ENCODE data around the gene BCDIN3D.
A peak's percentile ranks its signal among the peaks of the same experiment; 100 is the strongest.

The BCDIN3D gene

GRCh38 chr12:49853671-49854070, 10.8 kb upstream of the BCDIN3D start:
- H3K4me2 ChIP-seq (ENCODE audit: low read length): no peak overlapping the region
- H3K9me2 ChIP-seq (replicated peaks; ENCODE audit: control insufficient read depth, low read length): no peaks in the 10 kb centered on the region
- TF ChIP-seq CTCF (IDR thresholded peaks at IDR 0.05; ENCODE audit: low read depth, low read length, poor library complexity, severe bottlenecking) (no peak), EZH2phosphoT487 (IDR thresholded peaks at IDR 0.05; ENCODE audit: borderline replicate concordance, low read length) (no peak)
- no peak overlapping the region for H3K27ac ChIP-seq (ENCODE audit: low read depth, low read length)
- H3K4me1 ChIP-seq (ENCODE audit: control insufficient read depth, low read length): no peaks in the 10 kb centered on the region
- H3F3A ChIP-seq (ENCODE audit: control insufficient read depth, insufficient read depth): no peaks in the 10 kb centered on the region
- no peak overlapping the region for H3K4me3 ChIP-seq (ENCODE audit: low read length)
- no peaks in the 10 kb centered on the region for H3K36me3 ChIP-seq (ENCODE audit: control insufficient read depth, low read length)
- no peaks in the 10 kb centered on the region for H3K79me2 ChIP-seq (ENCODE audit: control insufficient read depth, low read length)
- no peaks in the 10 kb centered on the region for H3K9me3 ChIP-seq (ENCODE audit: control insufficient read depth, insufficient read depth, low read length)
- peaks cover 18% of the 10 kb centered on the region for H3K27me3 ChIP-seq (ENCODE audit: control insufficient read depth, low read length)
- H4K20me1 ChIP-seq (ENCODE audit: control insufficient read depth, insufficient read depth, low read depth, low read length): no peaks in the 10 kb centered on the region

- Histone ChIP-seq H3K9me2 (replicated peaks; ENCODE audit: control insufficient read depth, low read length) (no peaks in the 10 kb centered on the region), H3K79me2 (ENCODE audit: control insufficient read depth, low read length) (peaks cover 6% of the 10 kb centered on the region), H3K4me1 (ENCODE audit: control insufficient read depth, low read length) (peaks cover 20% of the 10 kb centered on the region), H3K27ac (ENCODE audit: low read depth, low read length) (no peak overlapping the region), H3K4me2 (ENCODE audit: low read length) (peak overlapping the region; percentile 38), H3K36me3 (ENCODE audit: control insufficient read depth, low read length) (peaks cover 5% of the 10 kb centered on the region), H3K4me3 (ENCODE audit: low read length) (no peak overlapping the region), H3K9me3 (ENCODE audit: control insufficient read depth, insufficient read depth, low read length) (no peaks in the 10 kb centered on the region), H3K27me3 (ENCODE audit: control insufficient read depth, low read length) (peaks cover 16% of the 10 kb centered on the region), H3F3A (ENCODE audit: control insufficient read depth, insufficient read depth) (peaks cover 4% of the 10 kb centered on the region; the same call in 1 of the 2 replicates), H4K20me1 (ENCODE audit: control insufficient read depth, insufficient read depth, low read depth, low read length) (no peaks in the 10 kb centered on the region)
- no peak for TF ChIP-seq CTCF (IDR thresholded peaks at IDR 0.05; ENCODE audit: low read depth, low read length, poor library complexity, severe bottlenecking)
- no peak for TF ChIP-seq EZH2phosphoT487 (IDR thresholded peaks at IDR 0.05; ENCODE audit: borderline replicate concordance, low read length)
Observed at GRCh38 chr12:49847161-49847560, 4.3 kb upstream of the BCDIN3D start.

- no peak for TF ChIP-seq CTCF (IDR thresholded peaks at IDR 0.05; ENCODE audit: low read depth, low read length, poor library complexity, severe bottlenecking)
- TF ChIP-seq EZH2phosphoT487 (IDR thresholded peaks at IDR 0.05; ENCODE audit: borderline replicate concordance, low read length): no peak
- H3K4me2 ChIP-seq (ENCODE audit: low read length): no peak overlapping the region
- H4K20me1 ChIP-seq (ENCODE audit: control insufficient read depth, insufficient read depth, low read depth, low read length): no peaks in the 10 kb centered on the region
- H3F3A ChIP-seq (ENCODE audit: control insufficient read depth, insufficient read depth): peaks cover 13% of the 10 kb centered on the region
- H3K4me3 ChIP-seq (ENCODE audit: low read length): no peak overlapping the region
- H3K36me3 ChIP-seq (ENCODE audit: control insufficient read depth, low read length): peaks cover 8% of the 10 kb centered on the region
- no peaks in the 10 kb centered on the region for H3K9me2 ChIP-seq (replicated peaks; ENCODE audit: control insufficient read depth, low read length)
- peaks cover 31% of the 10 kb centered on the region for H3K4me1 ChIP-seq (ENCODE audit: control insufficient read depth, low read length)
- peaks cover 12% of the 10 kb centered on the region for H3K79me2 ChIP-seq (ENCODE audit: control insufficient read depth, low read length)
- H3K9me3 ChIP-seq (ENCODE audit: control insufficient read depth, insufficient read depth, low read length): no peaks in the 10 kb centered on the region
- peaks cover 15% of the 10 kb centered on the region for H3K27me3 ChIP-seq (ENCODE audit: control insufficient read depth, low read length)
- H3K27ac ChIP-seq (ENCODE audit: low read depth, low read length): no peak overlapping the region
Observed at GRCh38 chr12:49846032-49846431, 3.1 kb upstream of the BCDIN3D start.

All from DOHH2 (cell line).